Activated B cell treated with CpG ODN at 0.5 μM for 24 hours (primary cell): ENCODE measurements around the gene MYL10. TPM values are rescaled to one million over a fixed set of nuclear protein-coding genes. Genes with fewer than 3 reads are reported as not detected.

Experiments
- ATAC-seq: fragments of 200-7000 bp; cut with Tn5 transposase; one replicate; pipeline ENCODE4 v1.10.0; 2021; ENCODE audit warnings: low read depth, mild to moderate bottlenecking, moderate library complexity
- CTCF ChIA-PET: fragments of 350-600 bp; sonication (Branson Sonifier 250); formaldehyde crosslinking; loops from one replicate; lab custom pipeline; 2021; ENCODE audit warnings: antibody characterized with exemption; lab: Charles Lee
- POLR2A ChIA-PET: fragments of 350-600 bp; sonication (Branson Sonifier 250); formaldehyde crosslinking; loops from one replicate; lab custom pipeline; 2021; ENCODE audit warnings: antibody characterized with exemption; lab: Charles Lee
- DNase-seq: peaks from one replicate; pipeline ENCODE4 v3.0.0; 2022
- H3K27ac Mint-ChIP-seq: one replicate; pipeline ENCODE4 v1.8.0; 2020; ENCODE audit warnings: mixed read lengths
- H3K27me3 Mint-ChIP-seq: one replicate; pipeline ENCODE4 v1.8.0; 2021; ENCODE audit warnings: mixed read lengths
- H3K36me3 Mint-ChIP-seq: one replicate; pipeline ENCODE4 v1.8.0; 2021; ENCODE audit warnings: low read depth, mixed read lengths
- H3K4me1 Mint-ChIP-seq: one replicate; pipeline ENCODE4 v1.8.0; 2021; ENCODE audit warnings: mixed read lengths
- H3K4me3 Mint-ChIP-seq: one replicate; pipeline ENCODE4 v1.8.0; 2020; ENCODE audit warnings: mild to moderate bottlenecking, mixed read lengths
- H3K9me3 Mint-ChIP-seq: one replicate; pipeline ENCODE4 v1.8.0; 2020; ENCODE audit warnings: mixed read lengths
- CTCF ChIP-seq: fragments of 200-600 bp; IDR thresholded peaks from one replicate; pipeline ENCODE4 v1.8.0; 2022; ENCODE audit warnings: antibody characterized with exemption, mild to moderate bottlenecking
- intact Hi-C: fragments of 100-400 bp; cut with micrococcal nuclease; formaldehyde crosslinking; loops from one replicate; pipeline ENCODE4 v1.15.1; 2024
- total RNA-seq: library from RNA; stranded (reverse); gene quantifications from 2 replicates; pipeline ENCODE4 v1.2.3, GENCODE V29; 2022

MYL10 gene
- total RNA-seq, 1 donor from 2014 or later = not detected

GRCh38 chr7:101622609-101623173 is 6.4 kb downstream of the MYL10 start:
- TF ChIP-seq CTCF = no peak
- H3K4me3 Mint-ChIP-seq = no peak overlapping the region
- H3K9me3 Mint-ChIP-seq = no peaks in the 10 kb centered on the region
- POLR2A ChIA-PET = no interaction called here
- ATAC-seq (no peak), DNase-seq (no peak)
- intact Hi-C loops = no loop called here
- CTCF ChIA-PET = no interaction called here
- H3K4me1 Mint-ChIP-seq = no peaks in the 10 kb centered on the region
- H3K36me3 Mint-ChIP-seq = no peaks in the 10 kb centered on the region
- H3K27me3 Mint-ChIP-seq = peaks cover 22% of the 10 kb centered on the region
- no peak overlapping the region for H3K27ac Mint-ChIP-seq

GRCh38 chr7:101620991-101621390 is 8.1 kb downstream of the MYL10 start:
- no peaks in the 10 kb centered on the region for H3K4me1 Mint-ChIP-seq
- H3K9me3 Mint-ChIP-seq = no peaks in the 10 kb centered on the region
- H3K27me3 Mint-ChIP-seq = peaks cover 16% of the 10 kb centered on the region
- H3K36me3 Mint-ChIP-seq = no peaks in the 10 kb centered on the region
- no peak overlapping the region for H3K4me3 Mint-ChIP-seq
- intact Hi-C loops = no loop called here
- no peak overlapping the region for H3K27ac Mint-ChIP-seq
- ATAC-seq = no peak
- TF ChIP-seq CTCF = no peak
- ChIA-PET CTCF (no interaction called here), POLR2A (no interaction called here)
- no peak for DNase-seq

GRCh38 chr7:101620395-101620794 is 8.7 kb downstream of the MYL10 start:
- DNase-seq = no peak
- Mint-ChIP-seq H3K36me3 (no peaks in the 10 kb centered on the region), H3K4me1 (no peaks in the 10 kb centered on the region), H3K9me3 (no peaks in the 10 kb centered on the region), H3K4me3 (no peak overlapping the region), H3K27me3 (peaks cover 11% of the 10 kb centered on the region), H3K27ac (no peak overlapping the region)
- TF ChIP-seq CTCF = no peak
- intact Hi-C loops = no loop called here
- CTCF ChIA-PET = no interaction called here
- no peak for ATAC-seq
- POLR2A ChIA-PET = no interaction called here

- DNase-seq = no peak
- no peak for TF ChIP-seq CTCF
- Mint-ChIP-seq H3K9me3 (no peaks in the 10 kb centered on the region), H3K27me3 (peaks cover 6% of the 10 kb centered on the region), H3K36me3 (no peaks in the 10 kb centered on the region), H3K27ac (no peak overlapping the region), H3K4me1 (no peaks in the 10 kb centered on the region), H3K4me3 (no peak overlapping the region)
- ATAC-seq = no peak
- ChIA-PET POLR2A (no interaction called here), CTCF (no interaction called here)
- intact Hi-C loops = no loop called here
These were observed 10.2 kb downstream of the MYL10 start for GRCh38 chr7:101618916-101619315.

- POLR2A ChIA-PET = no interaction called here
- CTCF ChIA-PET = no interaction called here
- Mint-ChIP-seq H3K9me3 (no peaks in the 10 kb centered on the region), H3K4me1 (no peaks in the 10 kb centered on the region), H3K27me3 (peaks cover 7% of the 10 kb centered on the region), H3K4me3 (no peak overlapping the region), H3K27ac (no peak overlapping the region), H3K36me3 (no peaks in the 10 kb centered on the region)
- intact Hi-C loops = no loop called here
- no peak for TF ChIP-seq CTCF
- ATAC-seq = no peak
- DNase-seq = no peak
These were observed 10.8 kb downstream of the MYL10 start for GRCh38 chr7:101618207-101618839.
